NCI-H510A treated with DMSO at 0.1 percent for 48 hours (cell line): ENCODE results near the gene MSX1.

Source experiments
- DNase-seq: peaks from one replicate; lab custom pipeline; 2025; lab: John Stamatoyannopoulos, UW

The MSX1 gene

GRCh38 chr4:4913147-4913561, 53.7 kb downstream of the MSX1 start:
- DNase-seq: no peak
